Measurements from ENCODE around the gene BRD2.

- TF ChIP-seq CTCF (IDR thresholded peaks at IDR 0.05), result no peak
- no peak for TF ChIP-seq POLR2A (IDR thresholded peaks at IDR 0.05)
- TF ChIP-seq EP300 (IDR thresholded peaks at IDR 0.05), result no peak
Measured at GRCh38 chr6:32949113-32949512, 19.3 kb upstream of the BRD2 start.
